ELF-1 (cell line): Measurements from ENCODE around the gene MEF2B.
"Not testable (repeated sequence)": the region's sequence is repeated elsewhere in the genome, so short reads cannot be mapped to it uniquely, and the experiment has no call there.

Experiments
- DNase-seq: peaks from one replicate; pipeline ENCODE4 v3.0.0-alpha.2; 2016; ENCODE audit warnings: low read depth, low spot score

MEF2B gene

DNA sequence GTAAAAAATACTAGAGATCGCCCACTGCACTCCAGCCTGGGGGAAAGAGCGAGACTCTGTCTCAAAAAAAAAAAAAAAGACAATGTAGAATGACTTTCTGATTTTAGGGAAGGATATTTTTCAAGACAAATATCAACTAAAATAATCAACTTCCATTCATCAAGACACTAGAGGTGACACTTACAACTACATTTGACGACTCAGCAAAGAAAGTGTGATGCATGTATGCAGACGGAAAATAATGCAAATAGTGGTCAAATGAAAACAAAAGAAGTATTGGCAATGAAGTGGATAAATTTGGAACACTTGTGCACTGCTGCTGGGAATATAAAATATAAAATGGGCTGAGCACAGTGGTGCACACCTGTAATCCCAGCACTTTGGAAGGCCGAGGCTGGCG lies 44.0 kb downstream of the MEF2B start:
- DNase-seq, result no peak

DNA sequence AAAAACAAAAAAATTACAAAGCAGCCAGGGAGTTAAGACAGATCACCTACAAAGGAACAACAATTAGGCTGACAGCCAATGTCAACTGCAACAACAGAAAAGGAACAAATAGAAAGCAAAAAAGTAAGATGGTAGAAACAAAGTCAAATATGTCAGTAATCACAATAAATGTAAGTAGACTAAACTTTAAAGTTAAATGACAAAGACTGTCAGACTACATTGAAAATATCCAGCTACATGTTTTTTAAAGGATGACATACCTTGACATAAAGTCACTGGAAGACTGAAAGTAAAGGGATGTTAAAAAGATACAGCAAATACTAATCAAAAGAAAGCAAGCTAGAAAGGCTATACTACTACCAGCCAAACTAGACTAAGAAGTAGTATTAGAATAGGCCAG lies 46.7 kb downstream of the MEF2B start:
- DNase-seq, result no peak

DNA sequence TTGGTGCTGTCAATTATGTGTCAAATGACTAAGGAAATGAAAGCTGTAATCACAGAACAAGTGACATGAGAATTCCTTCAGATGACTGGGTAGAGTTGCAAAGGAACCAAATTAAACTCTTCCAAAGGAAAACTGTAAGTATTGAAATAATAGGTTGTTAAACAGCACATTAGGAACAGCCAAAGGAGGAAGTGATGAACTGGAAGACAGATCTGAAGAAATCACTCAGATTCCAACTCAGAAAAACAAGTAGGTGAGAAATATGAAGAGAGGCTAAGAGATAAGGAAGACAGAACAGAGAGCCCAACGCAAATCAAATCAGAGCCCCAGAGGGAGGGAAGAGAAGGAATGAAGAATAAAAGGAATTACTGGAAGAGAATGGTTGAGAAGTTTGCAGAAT lies 47.2 kb downstream of the MEF2B start:
- DNase-seq, result no peak

DNA sequence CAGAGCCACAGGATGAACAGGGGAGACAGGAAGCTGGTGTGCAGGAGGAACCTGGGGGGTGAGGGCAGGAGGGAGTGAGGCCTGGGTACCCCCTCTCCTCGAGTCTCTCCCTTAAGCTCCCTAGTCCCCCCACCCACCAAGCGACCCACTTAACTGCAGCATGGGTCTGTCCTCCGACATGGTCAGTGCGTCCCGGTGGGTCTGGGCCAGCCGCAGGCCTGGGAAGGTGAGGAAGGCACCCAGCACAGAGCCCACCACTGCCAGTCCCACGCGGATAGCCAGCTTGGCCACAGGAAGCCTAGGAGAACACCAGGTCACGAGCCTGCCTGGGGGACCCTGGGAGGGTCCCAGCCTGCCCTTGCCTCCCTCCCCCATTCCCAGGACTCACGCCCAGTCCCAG lies 48.7 kb downstream of the MEF2B start:
- no peak for DNase-seq

DNA sequence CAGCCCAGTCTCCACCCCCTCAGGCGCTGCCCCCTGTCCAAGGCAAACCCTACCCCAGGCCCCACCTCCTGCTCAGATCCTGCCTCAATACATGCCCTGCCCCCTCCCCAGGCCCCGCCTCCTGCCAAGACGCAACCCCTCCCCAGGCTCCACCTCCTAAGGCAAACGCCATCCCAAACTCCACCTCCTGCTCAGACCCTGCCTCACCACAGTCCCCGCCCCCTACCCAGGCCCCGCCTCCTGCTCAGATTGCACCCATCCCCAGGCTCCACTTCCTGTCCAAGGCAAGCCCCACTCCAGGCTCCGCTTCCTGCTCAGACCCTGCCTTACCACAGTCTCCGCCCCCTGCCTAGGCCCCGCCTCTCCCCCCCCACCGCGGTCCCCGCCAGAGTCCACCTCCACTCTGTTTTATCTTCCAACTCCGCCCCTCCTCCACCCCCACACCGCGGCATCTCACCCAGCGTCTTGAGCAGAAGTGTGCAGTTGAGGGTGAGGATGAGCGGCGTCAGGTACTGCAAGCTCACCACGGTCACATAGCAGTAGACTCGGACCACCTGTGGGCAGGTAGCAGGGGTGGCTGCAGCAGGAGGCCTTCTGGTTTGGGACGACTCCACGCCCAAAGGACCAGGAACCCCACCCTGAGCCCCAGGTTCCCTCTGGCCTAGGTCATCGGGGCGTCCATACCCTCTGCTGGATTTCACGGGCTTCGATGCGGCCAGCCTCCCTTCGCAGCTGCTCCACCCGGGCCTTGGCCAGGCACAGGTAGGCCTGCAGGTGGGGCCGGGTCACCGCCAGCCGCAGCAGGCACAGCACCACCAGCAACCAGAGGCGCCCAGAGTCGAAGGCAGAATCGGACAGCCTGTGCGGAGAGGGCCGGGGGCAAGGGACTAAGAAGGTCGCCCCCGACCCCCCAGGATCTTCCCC lies 49.5 kb downstream of the MEF2B start:
- DNase-seq, result peak; percentile 98

DNA sequence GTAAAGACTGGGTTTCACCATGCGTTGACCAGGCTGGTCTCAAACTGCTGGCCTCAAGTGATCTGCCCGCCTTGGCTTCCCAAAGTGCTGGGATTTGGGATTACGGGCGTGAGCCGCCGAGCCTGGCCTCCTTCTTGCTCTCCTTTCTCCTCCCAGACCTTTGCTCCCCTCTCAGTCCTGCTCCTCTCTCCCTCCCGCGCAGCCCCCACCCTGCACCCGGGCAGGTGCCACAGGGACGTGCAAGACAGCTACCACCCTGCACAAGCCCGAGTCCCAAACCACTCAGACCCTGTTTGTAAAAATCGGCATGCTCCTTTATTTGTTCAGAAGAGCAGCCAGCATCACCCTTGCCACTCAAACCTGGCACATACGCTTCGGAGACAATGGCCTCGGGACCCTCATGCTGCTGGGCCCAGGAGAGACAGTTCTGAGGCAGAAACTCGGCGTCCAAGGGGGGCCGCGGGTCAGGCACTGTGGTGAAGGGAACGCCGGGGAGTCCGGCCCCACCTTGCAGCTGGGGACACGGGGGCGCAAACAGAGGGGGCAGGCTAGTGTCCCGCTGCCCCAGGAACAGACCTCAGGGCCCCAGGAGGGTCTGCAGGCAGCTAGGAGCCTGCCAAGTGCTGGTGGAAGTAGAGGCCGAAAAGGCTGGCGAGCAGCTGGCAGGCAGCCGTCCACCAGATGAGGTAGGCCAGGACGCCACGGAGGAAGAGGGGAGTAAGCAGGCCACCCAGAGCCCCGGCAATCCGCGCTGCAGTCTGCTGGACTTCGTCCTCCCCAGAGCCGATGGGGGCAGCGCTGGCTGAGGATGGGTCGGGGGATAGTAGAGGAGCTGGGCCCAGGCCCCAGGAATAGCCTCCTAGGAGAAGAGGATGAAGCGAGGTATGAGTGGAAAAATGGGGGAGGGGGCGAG lies 50.5 kb downstream of the MEF2B start:
- DNase-seq, result no peak

DNA sequence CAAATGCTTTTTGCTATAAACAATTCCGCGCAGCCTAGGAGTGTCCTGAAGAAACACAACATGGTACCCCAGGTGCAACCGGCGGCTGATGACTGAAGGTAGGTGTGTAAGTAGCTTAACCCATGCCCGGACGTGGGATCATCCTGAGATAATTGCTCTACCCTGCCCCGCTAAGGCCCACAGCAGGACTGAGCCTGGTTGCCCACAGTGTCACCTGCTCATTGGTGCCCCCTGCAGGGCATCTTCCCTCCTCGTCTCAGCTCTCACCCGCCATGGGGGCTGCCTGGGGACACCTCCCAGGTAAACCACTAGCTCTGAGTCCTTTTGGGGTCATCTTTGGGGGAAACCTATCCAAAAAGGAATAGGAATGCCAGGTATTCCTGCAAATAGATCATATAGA lies 54.1 kb downstream of the MEF2B start:
- DNase-seq, result peak; percentile 70

DNA sequence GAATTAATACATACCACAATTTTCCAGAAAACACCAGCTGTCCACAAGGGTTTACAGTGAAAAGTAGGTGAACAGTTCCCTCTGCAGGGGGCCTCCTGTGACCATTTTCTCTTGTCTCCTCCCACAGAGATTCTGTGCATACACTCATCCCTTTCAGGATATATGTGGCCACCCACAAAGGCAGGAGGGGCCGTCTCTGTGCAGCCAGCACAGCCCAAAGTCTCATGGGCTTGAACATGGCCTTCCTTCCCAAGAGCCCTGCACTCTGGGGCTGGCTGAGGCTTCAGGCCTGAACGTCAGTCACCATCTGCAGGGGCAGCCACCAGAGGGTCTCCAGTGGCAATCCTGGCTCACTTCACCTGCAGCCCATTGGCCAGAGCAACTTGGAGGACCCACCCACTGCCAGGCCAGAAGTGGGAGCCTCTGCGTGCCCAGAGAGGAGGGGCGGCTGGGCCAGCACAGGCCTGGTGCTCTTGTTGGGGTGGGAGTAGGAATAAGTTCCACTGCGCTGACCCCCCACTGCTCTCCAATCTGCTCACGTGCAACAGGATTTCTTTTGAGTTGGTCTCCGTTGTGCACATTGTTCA lies 56.9 kb downstream of the MEF2B start:
- peak; percentile 32 for DNase-seq

DNA sequence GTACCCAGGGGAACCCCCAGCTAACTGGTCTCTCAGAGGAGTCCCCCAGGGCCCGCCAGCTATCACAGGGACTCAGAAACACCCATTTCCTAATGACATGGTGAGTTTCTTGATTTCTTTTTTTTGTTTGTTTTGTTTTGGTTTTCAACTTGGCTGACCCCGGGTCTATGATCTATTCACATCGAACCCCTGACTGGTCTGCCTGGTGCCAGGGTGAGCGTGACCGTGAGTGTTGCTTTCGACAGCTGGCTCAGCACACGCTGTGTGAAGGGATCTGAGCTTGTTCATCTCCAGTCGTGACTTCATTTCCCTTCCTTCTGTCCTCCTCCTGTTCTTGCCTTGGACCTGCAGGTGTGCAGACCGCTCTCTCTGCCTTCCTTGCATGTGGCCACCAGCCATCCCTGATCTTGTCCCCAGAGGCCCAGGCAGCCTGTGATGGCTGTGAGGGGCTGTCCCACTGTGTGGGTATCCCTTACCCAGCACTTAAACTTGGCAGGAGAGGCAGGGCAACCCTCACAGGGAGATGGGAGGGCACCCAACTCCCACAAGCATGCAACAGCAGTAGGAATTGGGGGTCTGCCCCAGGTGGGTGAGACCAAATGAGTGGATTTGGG lies 58.0 kb downstream of the MEF2B start:
- no peak for DNase-seq

DNA sequence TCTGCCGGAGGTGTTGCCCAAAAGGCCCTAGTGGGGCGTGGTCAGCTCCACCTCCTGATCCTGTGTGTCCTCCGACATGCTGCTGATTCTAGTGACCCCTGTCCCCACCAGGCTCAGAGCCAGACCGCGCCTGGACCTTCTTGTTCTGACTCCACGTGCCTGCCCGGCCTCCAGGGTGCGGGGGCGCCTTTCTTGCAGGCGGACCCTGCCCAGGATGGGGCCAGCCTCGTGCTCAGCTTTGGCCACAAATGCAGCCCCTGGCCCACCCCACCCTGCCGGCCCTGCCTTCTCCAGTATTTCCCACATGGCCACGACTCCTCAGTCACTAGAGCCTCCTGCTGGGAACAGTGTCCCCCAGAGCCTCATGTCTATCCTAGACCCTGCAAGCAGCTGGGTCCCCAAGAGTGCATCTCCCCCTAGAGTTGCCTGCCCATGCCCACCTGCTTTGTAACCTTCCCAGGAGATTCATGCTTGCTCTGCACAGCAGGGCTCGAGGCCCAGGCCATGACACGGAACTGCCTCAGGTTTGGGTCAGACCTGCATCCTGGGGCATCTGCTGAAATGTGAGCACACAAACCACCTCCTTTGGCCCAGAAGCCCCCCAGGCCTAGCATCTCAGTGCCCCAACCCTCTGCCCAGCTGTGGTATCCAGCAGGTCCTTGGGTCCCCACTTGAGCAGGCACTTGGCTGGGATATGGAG lies 58.8 kb downstream of the MEF2B start:
- no peak for DNase-seq

DNA sequence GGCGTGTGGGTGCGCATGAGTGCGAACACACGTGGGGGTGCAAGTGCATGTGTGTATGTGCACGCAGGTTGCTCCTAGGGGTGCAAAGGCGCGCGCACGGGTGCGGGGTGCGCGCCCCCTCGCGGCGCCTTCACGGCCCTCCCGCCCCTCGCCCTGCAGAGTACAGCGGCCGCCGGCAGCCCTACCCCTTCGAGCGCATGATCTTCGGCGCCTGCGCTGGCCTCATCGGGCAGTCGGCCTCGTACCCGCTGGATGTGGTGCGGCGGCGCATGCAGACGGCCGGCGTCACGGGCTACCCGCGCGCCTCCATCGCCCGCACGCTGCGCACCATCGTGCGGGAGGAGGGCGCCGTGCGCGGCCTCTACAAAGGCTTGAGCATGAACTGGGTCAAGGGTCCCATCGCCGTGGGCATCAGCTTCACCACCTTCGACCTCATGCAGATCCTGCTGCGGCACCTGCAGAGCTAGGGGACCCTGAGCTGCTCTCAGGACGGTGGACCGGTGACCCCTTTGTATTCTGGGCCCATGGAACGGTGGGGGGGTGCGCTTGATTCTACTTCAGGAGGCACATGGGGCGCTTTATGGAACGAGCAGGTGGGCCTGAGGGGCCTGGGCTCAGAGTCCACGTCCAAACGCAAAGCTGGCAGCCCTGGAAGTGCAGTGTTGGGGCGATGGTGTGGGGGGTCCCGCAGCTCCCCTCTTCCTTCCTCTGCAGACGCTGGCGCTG lies 59.5 kb downstream of the MEF2B start:
- DNase-seq, result peak; percentile 72

DNA sequence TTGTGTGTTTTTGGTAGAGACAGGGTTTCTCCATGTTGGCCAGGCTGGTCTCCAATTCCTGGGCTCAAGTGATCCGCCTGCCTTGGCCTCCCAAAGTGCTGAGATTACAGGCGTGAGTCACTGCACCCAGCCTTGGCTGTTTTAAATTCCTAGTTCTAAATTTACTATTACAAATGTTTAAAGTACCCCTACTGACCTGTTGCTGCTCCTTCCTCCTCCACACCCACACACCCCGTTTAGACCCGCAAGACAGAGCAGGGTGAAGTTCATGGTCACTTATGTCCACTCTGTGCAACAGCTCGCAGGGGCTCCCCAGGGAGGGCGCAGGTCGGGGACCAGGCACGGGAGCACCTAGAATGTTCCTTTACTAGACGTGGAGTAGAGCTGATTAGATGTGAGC lies 60.5 kb downstream of the MEF2B start:
- no peak for DNase-seq

DNA sequence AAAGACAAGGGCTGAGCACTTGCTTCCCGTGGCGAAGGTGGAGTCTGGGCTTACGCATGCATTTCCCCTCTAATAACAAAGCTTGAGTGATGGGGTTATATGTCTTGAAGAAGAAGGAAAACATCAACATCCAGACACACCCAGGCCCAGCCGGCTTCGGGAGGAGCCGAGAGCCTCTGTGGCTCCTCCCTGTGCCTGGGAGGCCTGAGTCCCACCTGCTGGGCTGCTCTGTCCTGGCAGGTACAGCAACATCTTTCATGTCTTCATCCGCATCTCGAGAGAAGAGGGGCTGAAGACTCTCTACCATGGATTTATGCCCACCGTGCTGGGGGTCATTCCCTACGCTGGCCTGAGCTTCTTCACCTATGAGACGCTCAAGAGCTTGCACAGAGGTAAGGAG lies 62.4 kb downstream of the MEF2B start:
- DNase-seq, result peak; percentile 88

DNA sequence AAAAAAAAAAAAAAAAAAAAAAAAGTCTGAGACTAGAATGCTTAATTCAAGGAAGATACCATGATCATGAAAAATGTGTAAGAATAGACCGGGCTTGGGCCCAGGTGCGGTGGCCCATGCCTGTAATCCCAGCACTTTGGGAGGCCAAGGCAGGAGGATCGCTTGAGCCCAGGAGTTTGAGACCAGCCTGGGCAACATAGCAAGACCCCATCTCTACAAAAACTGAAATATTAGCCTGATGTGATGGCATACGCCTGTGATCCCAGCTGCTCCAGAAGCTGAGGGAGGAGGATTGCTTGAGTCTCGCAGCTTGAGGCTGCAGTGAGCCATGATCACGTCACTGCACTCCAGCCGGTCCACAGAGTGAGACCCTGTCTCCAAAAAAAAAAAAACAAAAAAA lies 63.1 kb downstream of the MEF2B start:
- DNase-seq, result not testable (repeated sequence)

DNA sequence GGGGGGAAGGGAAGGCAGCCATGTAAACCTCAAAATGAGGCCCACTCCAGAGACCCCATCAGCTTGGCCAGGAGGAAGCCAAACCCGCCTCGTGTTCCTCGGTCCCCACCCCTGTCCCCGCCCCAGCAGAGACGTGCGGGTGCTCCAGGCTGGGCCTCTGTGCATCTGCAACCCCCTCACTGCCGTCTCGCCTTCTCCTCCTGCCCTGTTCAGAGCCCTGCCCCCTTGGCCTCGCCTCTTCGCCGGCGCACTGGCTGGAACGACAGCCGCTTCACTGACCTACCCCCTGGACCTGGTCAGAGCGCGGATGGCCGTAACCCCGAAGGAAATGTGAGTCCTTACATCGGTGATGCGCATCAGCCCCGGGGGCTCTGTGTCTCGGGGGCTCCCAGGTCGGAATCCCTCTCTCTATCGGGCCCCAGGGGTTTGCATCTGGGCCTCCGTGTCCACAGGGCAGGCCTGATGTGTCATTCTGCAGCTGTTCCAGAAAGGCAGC lies 64.0 kb downstream of the MEF2B start:
- peak; percentile 81 for DNase-seq

DNA sequence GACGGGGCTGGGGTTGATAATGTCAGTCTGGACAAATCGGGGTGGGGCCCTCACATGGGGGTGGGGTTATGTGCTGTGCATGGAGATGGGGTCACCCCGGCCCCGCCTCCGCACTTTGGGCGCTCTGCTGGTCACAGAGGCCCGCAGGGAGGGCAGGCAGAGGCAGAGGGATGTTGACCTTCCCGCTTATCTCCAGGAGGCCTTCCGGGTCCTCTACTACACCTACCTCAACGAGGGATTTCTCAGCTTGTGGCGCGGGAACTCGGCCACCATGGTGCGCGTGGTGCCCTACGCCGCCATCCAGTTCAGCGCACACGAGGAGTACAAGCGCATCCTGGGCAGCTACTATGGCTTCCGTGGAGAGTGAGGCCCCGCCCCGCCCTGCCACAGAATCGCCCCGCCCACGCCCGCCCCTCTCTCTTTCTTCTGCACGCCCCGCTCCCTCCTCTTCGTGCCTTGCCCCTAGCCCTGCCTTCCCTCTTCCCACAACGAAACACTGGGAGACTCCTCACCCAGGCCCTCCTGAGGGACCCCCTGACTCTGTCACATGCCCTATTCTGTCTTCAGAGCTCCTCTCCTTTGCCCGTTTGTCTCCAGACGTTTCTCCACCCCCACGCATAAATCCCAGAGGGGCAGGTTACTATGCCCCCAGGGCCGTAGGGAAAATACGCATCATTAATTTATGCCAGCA lies 64.6 kb downstream of the MEF2B start:
- no peak for DNase-seq

DNA sequence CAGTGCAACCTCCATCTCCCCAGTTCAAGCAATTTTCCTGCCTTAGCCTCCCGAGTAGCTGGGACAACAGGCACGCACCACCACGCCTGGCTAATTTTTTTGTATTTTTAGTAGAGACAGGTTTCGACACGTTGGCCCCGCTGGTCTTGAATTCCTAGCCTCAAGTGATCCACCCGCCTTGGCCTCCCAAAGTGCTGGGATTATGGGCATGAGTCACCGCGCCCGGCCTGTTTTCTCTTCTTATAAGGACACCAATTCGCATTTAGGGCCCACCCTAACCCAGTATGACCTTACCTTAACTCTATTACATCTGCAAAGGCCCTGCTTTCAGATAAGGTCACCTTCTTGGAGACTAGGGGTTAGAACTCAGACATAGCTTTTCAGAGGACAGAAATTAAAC lies 66.9 kb downstream of the MEF2B start:
- no peak for DNase-seq

DNA sequence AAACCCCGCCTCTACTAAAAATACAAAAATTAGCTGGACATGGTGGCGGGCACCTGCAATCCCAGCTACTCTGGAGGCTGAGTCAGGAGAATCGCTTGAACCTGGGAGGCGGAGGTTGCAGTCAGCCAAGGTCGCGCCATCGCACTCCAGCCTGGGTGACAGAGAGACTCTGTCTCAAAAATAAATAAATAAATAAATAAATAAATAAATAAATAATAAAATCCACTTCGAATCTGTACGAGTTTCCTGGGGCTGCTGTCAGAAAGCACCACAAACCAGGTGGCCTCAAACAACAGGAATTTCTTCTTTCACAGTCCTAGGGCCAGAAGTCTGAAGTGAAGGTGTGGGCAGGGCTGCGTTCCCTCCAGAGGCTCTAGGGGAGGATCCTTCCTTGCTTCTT lies 67.5 kb downstream of the MEF2B start:
- DNase-seq, result not testable (repeated sequence)

DNA sequence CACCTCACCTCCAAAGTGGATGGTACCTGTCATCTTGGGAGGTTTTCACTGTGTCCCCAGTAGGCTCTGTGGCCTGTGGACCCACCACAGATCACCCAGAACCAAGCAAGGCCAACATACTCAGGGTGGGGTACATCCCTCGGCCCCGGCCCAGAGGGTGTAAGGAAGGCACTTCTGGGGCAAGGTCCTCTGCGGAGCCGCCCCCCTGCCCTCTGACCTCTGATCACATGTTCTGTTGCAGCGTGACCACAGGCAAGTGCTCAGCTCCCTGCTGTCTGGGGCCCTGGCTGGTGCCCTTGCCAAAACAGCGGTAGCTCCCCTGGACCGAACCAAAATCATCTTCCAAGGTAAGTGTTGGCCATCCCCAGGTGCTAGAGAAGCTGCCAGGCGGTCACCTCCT lies 68.5 kb downstream of the MEF2B start:
- DNase-seq, result no peak
